HG03280 (cell line): ENCODE results near the gene CCDC6.
A peak's percentile ranks its signal among the peaks of the same experiment; 100 is the strongest.
"Not testable (repeated sequence)": the region's sequence is repeated elsewhere in the genome, so short reads cannot be mapped to it uniquely, and the experiment has no call there.

Experiments used
- ATAC-seq: cut with Tn5 transposase; IDR thresholded peaks from one replicate; pipeline ENCODE4 v1.9.1; 2021; ENCODE audit warnings: mild to moderate bottlenecking, moderate library complexity; ENCODE audit not compliant: unreplicated experiment

Gene CCDC6

GRCh38 chr10:59906417-59907202, at the start of gene CCDC6:
Gene CCDC6, minus strand, starts transcription at chr10:59906556. Its CDS starts 132 bp downstream, at chr10:59906424.
- peak; percentile 87 for ATAC-seq

- ATAC-seq, result no peak
These were observed 47.9 kb upstream of the CCDC6 start for GRCh38 chr10:59954296-59954695.

DNA sequence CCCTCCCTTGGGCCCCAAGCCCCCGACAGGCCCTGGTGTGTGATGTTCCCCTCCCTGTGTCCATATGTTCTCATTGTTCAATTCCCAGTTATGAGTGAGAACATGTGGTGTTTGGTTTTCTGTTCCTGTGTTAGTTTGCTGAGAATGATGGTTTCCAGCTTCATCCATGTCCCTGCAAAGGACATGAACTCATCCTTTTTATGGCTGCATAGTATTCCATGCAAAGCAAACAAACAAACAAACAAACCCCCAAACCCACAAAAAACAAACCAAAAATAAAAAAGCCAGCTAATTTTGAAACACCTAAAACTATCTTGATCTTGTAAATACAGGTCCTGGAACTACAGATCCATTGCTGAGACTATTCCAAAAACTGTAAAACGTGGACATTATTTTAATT, 47.4 kb upstream of the CCDC6 start:
- ATAC-seq, result not testable (repeated sequence)

DNA sequence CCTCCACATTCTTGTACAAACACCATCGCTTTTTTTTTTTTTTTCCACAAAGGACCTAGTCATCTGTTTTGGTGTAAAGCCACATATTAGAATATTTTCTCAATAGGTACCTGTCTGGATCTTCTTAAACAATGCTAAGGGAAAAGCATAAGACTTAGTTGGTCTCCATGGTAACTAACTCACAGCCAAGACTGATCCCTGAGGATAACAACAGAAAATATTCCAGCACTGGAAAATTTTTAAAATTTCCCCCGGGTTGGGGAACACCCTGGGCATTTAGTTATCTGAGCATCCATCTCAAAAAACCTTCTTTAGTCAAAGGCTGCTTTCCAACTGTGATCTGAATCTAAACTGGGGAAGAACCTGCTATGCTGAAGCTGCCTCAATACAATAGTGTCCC, 43.7 kb upstream of the CCDC6 start:
- no peak for ATAC-seq

DNA sequence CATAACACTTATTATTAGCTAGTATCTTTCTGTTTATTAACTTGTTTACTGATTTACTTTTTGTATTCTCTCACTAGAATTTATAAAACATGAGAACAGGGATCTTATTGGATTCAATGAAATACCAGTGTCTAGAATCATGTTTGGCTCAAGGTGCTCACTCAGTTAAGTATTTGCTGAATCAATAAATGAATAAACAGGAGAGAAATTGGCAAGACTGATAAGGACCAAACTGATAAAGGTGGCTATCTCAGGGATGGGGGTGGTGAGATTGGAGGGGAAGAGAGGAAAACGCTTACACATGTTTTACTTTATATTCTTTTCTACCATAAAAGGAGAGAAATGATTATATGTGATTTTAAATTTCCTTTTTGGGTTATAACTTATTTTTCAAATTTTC, 43.3 kb upstream of the CCDC6 start:
- no peak for ATAC-seq

DNA sequence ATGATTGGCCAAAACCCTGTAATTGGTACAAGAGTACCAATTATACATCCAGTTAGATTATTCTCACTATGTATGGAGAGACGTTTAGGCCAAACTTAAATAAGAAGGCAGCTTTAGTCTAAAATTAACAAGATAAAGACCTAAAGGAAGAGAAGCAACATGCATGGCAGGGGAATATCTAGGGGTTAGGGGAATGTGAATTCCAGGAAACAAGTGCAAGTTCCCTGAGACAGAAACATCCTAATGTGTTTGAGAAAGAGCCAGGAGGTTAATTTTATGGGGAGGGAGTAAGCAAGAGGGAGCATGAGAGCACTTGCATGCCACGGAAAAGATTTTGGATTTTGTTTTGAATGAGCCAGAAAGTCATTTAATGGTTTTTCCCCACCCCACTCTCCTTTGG, 39.6 kb upstream of the CCDC6 start:
- ATAC-seq, result no peak

DNA sequence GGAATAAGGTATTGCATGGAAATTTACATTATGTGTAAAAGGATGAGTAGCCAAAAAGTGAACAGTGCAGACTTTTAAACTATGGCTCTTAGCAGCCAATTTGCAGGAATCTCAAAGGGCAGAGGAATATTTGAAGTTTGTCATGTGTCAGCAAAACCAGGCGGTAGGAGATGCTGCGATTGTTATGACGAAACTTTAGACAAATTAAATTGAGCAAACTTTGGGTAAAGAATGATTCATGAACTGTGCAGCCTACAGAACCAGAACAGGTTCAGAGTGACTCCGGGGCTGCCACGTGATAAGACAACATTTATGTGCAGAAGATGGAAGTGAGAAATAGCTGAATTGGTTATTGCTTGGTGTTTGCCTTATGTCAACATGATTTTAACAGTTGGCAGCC, 39.2 kb upstream of the CCDC6 start:
- no peak for ATAC-seq

DNA sequence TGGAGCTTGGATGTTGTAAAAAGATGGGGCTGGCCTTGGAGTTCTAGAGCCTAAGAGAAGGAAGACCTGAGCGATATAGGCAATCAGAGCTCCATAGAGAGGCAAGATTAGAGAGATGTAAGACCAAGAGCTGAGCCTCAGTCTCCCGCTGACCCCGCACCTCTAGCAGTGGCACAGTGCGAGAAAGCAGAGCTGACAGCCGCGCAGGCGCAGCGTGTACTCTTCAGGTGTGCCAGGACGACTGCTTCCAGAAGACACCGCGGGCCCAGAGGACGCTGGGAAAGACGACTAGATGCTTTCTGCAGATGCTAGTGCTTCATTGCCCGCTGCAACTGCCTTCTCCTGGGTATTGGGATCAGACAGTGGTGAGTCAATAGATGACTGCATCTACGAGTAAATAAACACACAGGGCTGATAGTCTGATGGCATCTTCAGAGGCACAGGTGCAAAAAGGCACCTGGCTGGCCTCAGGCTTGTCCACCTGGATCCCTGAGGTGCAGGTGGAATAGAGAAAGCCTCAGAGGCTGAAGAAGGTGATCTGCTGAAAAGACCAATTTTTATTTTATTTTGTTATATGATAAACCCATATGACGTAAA, 38.1 kb upstream of the CCDC6 start:
- no peak for ATAC-seq

- ATAC-seq, result no peak
These were observed 36.2 kb upstream of the CCDC6 start for GRCh38 chr10:59942556-59942955.

DNA sequence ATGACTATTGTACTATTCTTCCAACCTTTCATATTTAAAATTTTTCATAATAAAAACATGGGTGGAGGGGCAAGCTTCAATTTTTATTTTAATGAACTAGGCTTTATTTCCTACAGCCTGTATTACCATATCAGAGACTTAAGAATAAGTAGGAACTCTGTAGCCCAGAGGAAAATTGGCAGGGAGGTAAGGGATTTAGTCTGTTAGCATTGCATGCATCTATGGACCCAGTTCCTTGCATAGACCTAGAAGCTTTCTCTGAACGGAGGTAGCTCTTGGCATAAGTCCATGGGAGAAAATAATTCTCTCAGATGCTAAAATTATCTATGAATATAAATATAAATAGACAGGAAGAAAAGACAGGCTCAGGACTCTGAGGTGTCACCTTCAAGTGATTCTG, 31.4 kb upstream of the CCDC6 start:
- no peak for ATAC-seq

GRCh38 chr10:59934701-59935100, 28.3 kb upstream of the CCDC6 start:
- no peak for ATAC-seq

- not testable (repeated sequence) for ATAC-seq
These were observed 24.6 kb upstream of the CCDC6 start for GRCh38 chr10:59930788-59931521.

GRCh38 chr10:59926086-59926485, 19.7 kb upstream of the CCDC6 start:
- no peak for ATAC-seq

- no peak for ATAC-seq
These were observed 16.6 kb upstream of the CCDC6 start for GRCh38 chr10:59922907-59923306.

DNA sequence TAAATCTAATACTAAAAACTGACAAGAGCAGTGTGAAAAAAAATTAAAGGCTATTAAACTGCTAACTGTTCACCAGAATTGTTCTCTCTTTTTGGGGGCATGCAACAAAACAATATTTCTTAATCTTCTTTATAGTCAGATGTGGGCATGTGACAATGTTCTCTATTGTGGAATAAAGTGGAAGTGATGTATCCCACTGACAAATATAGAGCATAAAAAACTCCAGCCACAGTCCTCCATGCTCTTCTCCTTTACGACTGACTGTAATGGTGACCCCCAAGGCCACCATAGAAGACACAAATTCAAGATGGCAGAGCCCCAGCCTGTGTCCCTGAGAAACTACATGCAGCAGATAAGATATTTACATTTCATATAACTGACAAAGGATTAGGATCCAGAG, 11.6 kb upstream of the CCDC6 start:
- ATAC-seq, result no peak

DNA sequence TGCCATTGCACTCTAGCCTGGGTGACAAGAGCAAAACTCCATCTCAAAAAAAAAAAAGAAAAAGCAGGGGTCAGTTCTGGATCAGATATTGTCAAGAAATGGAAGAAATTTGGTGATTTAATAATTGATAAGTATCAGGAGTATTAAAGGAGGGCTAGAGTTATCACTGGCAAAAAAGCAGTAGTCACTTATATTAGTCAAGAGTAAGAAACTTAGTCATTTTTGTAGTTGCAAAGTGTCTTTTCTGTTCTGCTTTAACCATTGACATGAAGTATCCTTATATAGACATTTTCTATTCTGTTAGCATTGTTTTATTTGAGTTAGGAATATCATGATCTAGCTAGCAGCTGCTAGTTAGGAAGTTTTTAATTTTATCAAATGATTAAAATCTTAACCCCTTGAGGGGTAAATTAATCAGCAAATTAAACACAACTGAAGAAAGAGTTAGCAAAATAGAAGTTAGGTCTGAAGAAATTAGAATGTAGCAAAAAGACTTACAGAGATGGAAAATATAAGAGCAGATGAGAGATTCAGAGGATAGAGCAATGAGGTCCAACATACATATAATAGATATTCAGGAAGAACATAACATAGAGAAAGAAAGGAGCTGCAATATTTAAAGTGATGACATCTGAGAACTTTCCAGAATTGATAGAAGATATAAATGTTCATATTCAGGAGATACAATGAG, 7.3 kb upstream of the CCDC6 start:
- ATAC-seq, result no peak

GRCh38 chr10:59910867-59911266, 4.5 kb upstream of the CCDC6 start:
- no peak for ATAC-seq

GRCh38 chr10:59909815-59910214, 3.5 kb upstream of the CCDC6 start:
- no peak for ATAC-seq

DNA sequence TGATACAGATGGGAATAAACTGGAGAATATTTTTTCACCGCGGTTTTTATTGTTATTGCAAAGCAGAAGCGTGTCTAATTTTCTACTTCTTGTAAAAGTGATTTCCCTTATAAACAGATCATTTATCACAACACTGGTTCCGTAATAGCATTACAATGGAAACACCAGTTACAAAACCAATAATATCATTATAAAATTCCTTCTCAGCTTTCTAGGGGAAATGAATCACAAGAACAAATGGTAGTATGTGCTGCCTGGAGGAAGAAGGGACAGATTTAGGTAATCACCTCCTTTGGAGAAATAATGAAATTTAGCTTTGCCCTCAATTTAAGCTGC, 2.4 kb upstream of the CCDC6 start:
- no peak for ATAC-seq

- no peak for ATAC-seq
These were observed 1.8 kb upstream of the CCDC6 start for GRCh38 chr10:59907918-59908807.

DNA sequence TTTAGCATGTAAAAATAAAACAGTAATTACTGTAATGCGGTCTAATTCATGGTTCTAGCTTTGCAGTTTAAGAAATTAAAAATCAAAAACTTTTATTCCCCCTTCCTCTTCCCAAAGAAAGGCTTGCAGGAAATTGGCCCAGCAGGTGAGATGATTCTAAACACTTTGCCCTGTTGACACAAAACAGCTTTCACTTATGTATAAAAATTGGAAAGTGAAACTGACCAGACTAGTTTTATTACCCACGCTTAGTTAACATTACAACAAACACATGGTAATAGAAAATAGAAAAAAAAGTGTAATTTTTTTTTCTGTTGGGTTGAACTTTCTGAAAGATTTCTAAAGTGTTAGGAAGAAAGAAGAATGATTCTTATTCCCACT, 1.2 kb upstream of the CCDC6 start:
- ATAC-seq, result no peak
